Transverse colon (tissue), 4 donors: Measurements from ENCODE around the gene CAST. TPM values are rescaled to one million over a fixed set of nuclear protein-coding genes. Genes with fewer than 3 reads are reported as not detected.
A peak's percentile ranks its signal among the peaks of the same experiment; 100 is the strongest.

Experiments used
- DNase-seq: peaks from one replicate; pipeline ENCODE4 v3.0.0-alpha.2; 2019
- H3K27ac ChIP-seq, 4 donors: fragments of 200-600 bp; sonication (generic); 2 replicates each; pipeline ENCODE4 v1.5.1; 2016 to 2018; ENCODE audit warnings: inconsistent platforms in 4 of 4
- H3K27me3 ChIP-seq: fragments of 200-600 bp; sonication (generic); 2 replicates; pipeline ENCODE4 v1.5.1; 2017; ENCODE audit warnings: inconsistent platforms
- H3K36me3 ChIP-seq, 4 donors: fragments of 200-600 bp; sonication (generic); 2 replicates each; pipeline ENCODE4 v1.5.1; 2017 to 2019; ENCODE audit warnings: inconsistent platforms in 4 of 4
- H3K4me1 ChIP-seq, 4 donors: fragments of 200-600 bp; sonication (generic); 2 replicates each; pipeline ENCODE4 v1.5.1; 2017 to 2020; ENCODE audit warnings: inconsistent platforms in 4 of 4
- H3K4me3 ChIP-seq, 4 donors: fragments of 200-600 bp; sonication (generic); 1 replicate in 1 of 4; 2 replicates in 3 of 4; pipeline versions ENCODE4 v1.5.1 to v1.6.1; 2017 to 2019; ENCODE audit warnings: inconsistent platforms in 4 of 4
- H3K9me3 ChIP-seq, 2 donors: fragments of 200-600 bp; sonication (generic); 2 replicates each; pipeline ENCODE4 v1.5.1; 2017 to 2019; ENCODE audit warnings: inconsistent platforms in 2 of 2
- EP300 ChIP-seq: sonication (generic); formaldehyde crosslinking; IDR thresholded peaks from one replicate; pipeline ENCODE4 v1.6.1; 2017; ENCODE audit warnings: antibody characterized with exemption, low read depth
- POLR2A ChIP-seq: fragments of 450-650 bp; IDR thresholded peaks from one replicate; pipeline ENCODE4 v1.6.1; 2016; ENCODE audit warnings: antibody characterized with exemption, mild to moderate bottlenecking, moderate library complexity
- POLR2AphosphoS5 ChIP-seq, 3 donors: sonication (generic); formaldehyde crosslinking; IDR thresholded peaks; one replicate each; pipeline ENCODE4 v1.6.1; 2016; ENCODE audit warnings: antibody characterized with exemption in 3 of 3
- WGBS, 2 donors: methylation state at CpG; one replicate each; pipeline ENCODE4 v1.1.5; 2018; ENCODE audit warnings: low coverage in 1 of 2; 5-methylcytosine and 5-hydroxymethylcytosine counted together
- in situ Hi-C, 4 donors: fragments of 200-750 bp; cut with MboI; loops; one replicate each; pipeline versions ENCODE4 v1.15.0 to v1.15.1; 2017; ENCODE audit warnings: low sequenced_read_pairs in 3 of 4, low pct_ligation_motif_present in 1 of 4, low pct_unique_long_range_greater_than_20kb in 1 of 4
- intact Hi-C: fragments of 100-400 bp; cut with DNase I; formaldehyde crosslinking; loops from one replicate; pipeline ENCODE4 v1.15.1; 2023; ENCODE audit warnings: low total_unique reads
- total RNA-seq, 4 donors: library from RNA; depleted of rRNA; stranded (reverse); fragments of >200 nt; gene quantifications; one replicate each; pipeline ENCODE4 v1.1.0, GENCODE V29; 2016
- TF ChIP-seq, protein P1 (sequence below), 5 experiments: fragments of 200-600 bp in 3 of 5; fragments of 450-650 bp in 2 of 5; sonication (generic) in 3 of 5; IDR thresholded peaks; 1 replicate in 2 of 5; 2 replicates in 3 of 5; pipeline ENCODE4 v1.5.1; 2016 to 2017; ENCODE audit warnings: antibody characterized with exemption in 5 of 5, inconsistent platforms in 3 of 5, mild to moderate bottlenecking in 2 of 5, moderate library complexity in 1 of 5

Gene CAST
- total RNA-seq, 4 donors from 2014 or later: 237 to 556 (median 335) TPM

DNA sequence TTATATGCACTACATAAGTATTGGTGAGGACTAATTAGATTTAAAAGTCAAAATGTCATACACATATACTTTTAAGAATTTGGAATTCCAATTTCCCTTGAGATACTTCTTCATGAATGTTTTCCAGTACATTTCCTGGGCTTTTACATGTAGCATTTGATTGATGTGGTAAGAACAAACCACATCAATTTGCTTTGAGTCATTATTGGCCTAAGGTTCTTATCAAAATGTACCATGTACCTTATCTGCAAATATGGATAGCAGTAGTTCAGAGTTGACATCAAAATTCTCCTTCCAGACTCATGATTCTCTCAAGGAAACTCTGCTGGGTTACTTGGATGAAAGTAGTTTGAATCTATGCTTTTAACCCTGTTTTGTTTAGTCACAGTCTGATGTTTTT is 2.5 kb downstream of the CAST start:
- in situ Hi-C loops (no loop called here), intact Hi-C loops (no loop called here)
- H3K36me3 ChIP-seq: no peaks in the 10 kb centered on the region
- DNase-seq: no peak
- H3K27me3 ChIP-seq: no peaks in the 10 kb centered on the region
- H3K9me3 ChIP-seq: no peaks in the 10 kb centered on the region
- TF ChIP-seq POLR2AphosphoS5 (IDR thresholded peaks at IDR 0.05): peak in 1 of 3 donors; percentile 17
- TF ChIP-seq POLR2A: no peak
- peak overlapping the region in 1 of 4 donors; percentile 4 for H3K4me3 ChIP-seq
- peaks cover 24 to 76% (median 57%) of the 10 kb centered on the region in 4 donors for H3K4me1 ChIP-seq
- peak overlapping the region; percentile 97 to 100 (median 98) for H3K27ac ChIP-seq

DNA sequence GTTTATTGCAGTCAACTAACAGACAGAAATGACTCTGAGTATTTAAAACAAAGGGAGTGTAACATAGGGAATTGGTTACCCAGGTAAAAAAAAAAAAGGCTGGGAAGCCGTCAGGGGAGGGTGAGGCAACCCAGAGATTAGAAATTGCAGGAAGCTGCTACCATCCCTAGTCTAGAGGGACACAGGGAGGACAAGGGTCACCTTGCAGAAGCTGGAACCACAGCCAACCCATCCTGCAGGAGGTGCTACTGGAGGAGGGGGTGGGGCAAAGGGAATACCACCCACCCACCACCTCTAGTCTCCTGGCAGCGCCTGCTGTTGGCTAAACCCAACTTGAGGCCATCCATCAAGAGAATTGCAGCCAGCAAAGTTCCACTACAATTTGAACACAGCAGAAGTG is 6.5 kb downstream of the CAST start:
- Histone ChIP-seq H3K27ac (peak overlapping the region; percentile 79 to 87 (median 83)), H3K36me3 (no peaks in the 10 kb centered on the region), H3K4me3 (no peak overlapping the region), H3K9me3 (no peaks in the 10 kb centered on the region), H3K4me1 (peaks cover 27 to 87% (median 64%) of the 10 kb centered on the region in 4 donors), H3K27me3 (no peaks in the 10 kb centered on the region)
- WGBS, 2 donors: 53 to 56% methylated on average over 1 to 2 of the region's 2 CpGs
- DNase-seq: peak; percentile 75
- intact Hi-C loops: no loop called here
- in situ Hi-C loops: no loop called here
- TF ChIP-seq EP300: no peak
- TF ChIP-seq POLR2AphosphoS5 (IDR thresholded peaks at IDR 0.05): peak in 2 of 3 donors; percentile 29 to 63
- TF ChIP-seq, protein P1, sequence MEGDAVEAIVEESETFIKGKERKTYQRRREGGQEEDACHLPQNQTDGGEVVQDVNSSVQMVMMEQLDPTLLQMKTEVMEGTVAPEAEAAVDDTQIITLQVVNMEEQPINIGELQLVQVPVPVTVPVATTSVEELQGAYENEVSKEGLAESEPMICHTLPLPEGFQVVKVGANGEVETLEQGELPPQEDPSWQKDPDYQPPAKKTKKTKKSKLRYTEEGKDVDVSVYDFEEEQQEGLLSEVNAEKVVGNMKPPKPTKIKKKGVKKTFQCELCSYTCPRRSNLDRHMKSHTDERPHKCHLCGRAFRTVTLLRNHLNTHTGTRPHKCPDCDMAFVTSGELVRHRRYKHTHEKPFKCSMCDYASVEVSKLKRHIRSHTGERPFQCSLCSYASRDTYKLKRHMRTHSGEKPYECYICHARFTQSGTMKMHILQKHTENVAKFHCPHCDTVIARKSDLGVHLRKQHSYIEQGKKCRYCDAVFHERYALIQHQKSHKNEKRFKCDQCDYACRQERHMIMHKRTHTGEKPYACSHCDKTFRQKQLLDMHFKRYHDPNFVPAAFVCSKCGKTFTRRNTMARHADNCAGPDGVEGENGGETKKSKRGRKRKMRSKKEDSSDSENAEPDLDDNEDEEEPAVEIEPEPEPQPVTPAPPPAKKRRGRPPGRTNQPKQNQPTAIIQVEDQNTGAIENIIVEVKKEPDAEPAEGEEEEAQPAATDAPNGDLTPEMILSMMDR (IDR thresholded peaks at IDR 0.05): no peak
- peak; percentile 30 for TF ChIP-seq POLR2A

DNA sequence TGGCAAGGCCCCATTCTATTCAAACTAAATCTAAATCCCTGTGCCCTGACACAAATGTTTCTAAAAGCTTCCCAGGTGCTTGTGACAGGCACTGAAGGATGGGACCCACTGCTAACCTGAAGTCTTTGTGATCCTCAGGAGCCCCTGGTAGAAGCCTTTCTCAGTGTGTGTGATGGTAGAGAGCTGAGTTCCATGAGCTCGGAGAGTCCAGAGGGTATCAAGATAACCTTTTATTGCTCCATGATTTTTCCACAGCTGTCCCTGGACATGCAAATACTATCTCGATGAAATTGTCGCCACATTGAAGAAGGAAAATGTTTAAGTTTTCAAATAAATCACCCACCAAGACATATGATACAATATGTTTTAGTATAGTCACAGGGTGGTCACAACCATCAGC is 7.7 kb downstream of the CAST start:
- intact Hi-C loops: no loop called here
- H3K4me1 ChIP-seq: peaks cover 19 to 78% (median 58%) of the 10 kb centered on the region in 4 donors

DNA sequence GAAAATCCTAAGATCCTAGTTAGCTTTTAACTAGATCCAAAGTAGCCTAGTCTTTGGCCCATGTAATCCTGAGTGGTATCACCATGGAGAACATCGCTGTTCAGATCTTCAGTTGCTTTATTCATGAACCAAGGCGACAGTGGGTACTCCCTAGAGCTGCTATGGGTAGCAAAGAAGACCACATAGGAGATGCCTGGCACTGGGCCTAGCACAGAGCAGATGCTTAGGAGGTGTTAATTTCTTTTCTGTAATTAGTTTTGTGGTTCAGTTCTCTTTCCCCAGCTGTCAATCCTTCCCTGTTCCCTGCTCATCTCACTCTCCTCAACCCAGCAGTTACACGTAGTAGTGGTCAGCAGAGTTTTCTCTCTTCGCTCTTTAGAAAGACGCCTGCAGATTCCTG is 9.3 kb downstream of the CAST start:
- TF ChIP-seq, protein P1 (IDR thresholded peaks at IDR 0.05): no peak
- TF ChIP-seq EP300 (no peak), POLR2AphosphoS5 (IDR thresholded peaks at IDR 0.05) (no peak), POLR2A (no peak)
- Histone ChIP-seq H3K9me3 (no peaks in the 10 kb centered on the region), H3K4me3 (no peak overlapping the region), H3K27ac (peak overlapping the region; percentile 79 to 87 (median 83)), H3K36me3 (peaks cover 0 to 1% (median 0%) of the 10 kb centered on the region in 4 donors), H3K4me1 (peaks cover 27 to 79% (median 53%) of the 10 kb centered on the region in 4 donors), H3K27me3 (no peaks in the 10 kb centered on the region)
- 97 to 100% methylated on average over 3 to 5 of the region's 5 CpGs for WGBS, 2 donors
- in situ Hi-C loops (no loop called here), intact Hi-C loops (no loop called here)
- DNase-seq: no peak

More for the DNA sequence above, 7.7 kb downstream of the CAST start:
- H3K9me3 ChIP-seq: no peaks in the 10 kb centered on the region
- H3K27me3 ChIP-seq: no peaks in the 10 kb centered on the region
- DNase-seq: no peak
- H3K4me3 ChIP-seq: no peak overlapping the region
- 41 to 57% methylated on average over 3 of the region's 3 CpGs for WGBS, 2 donors
- TF ChIP-seq POLR2AphosphoS5 (IDR thresholded peaks at IDR 0.05): no peak
- no peak for TF ChIP-seq POLR2A
- no peak for TF ChIP-seq EP300
- TF ChIP-seq, protein P1 (IDR thresholded peaks at IDR 0.05): no peak
- in situ Hi-C loops: no loop called here
- H3K36me3 ChIP-seq: no peaks in the 10 kb centered on the region
- peak overlapping the region; percentile 79 to 87 (median 83) for H3K27ac ChIP-seq

DNA sequence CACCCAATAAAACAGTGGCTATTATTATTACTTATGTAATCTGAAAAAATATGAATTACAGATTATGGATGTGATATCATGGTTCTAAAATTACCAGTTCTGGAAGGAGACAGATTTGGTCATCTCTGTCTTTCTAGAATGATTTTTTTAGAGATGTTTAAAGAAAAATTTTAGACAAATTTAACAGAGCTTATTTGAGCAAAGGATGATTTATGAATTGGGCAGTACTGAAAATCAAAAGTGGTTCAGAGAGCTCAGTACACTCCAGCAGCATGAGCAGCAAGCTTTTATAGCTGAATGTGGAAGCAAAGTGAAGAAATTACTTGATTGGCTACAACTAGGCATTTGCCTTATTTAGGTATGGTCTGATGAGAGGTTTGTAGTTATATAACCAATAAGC is 11.0 kb downstream of the CAST start:
- no peak for TF ChIP-seq EP300
- no peak for TF ChIP-seq POLR2AphosphoS5 (IDR thresholded peaks at IDR 0.05)
- no peak for TF ChIP-seq POLR2A
- TF ChIP-seq, protein P1 (IDR thresholded peaks at IDR 0.05): no peak

More for the DNA sequence above, 11.0 kb downstream of the CAST start:
- no peaks in the 10 kb centered on the region for H3K9me3 ChIP-seq
- no peak overlapping the region for H3K4me3 ChIP-seq
- intact Hi-C loops: no loop called here
- H3K27ac ChIP-seq: no peak overlapping the region
- H3K4me1 ChIP-seq: peaks cover 32 to 77% (median 52%) of the 10 kb centered on the region in 4 donors
- peaks cover 0 to 7% (median 0%) of the 10 kb centered on the region in 4 donors for H3K36me3 ChIP-seq
- H3K27me3 ChIP-seq: no peaks in the 10 kb centered on the region
- in situ Hi-C loops: no loop called here
- no peak for DNase-seq
